ENCODE data around the gene PRDX6.
A peak's percentile ranks its signal among the peaks of the same experiment; 100 is the strongest.

Gene PRDX6

DNA sequence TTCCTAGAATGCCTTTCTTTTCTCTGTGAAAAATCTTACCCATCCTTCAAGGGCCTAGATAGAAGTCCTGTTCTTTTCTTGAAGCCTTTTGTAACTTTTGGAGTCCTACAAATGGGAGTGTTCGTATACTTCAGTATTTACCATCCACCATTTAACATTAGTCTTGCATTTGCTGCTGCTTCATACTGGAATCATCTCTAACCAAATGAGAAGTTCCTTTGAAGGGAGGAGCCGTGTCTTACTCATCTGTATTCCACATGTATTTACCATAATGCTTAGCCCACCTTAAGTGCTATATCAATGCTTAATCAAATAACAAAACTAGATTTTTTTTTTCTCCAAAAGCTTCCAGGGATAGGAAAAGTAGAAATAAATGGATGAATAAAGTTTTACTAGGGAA lies 7.1 kb downstream of the PRDX6 start:
- TF ChIP-seq, protein P1, sequence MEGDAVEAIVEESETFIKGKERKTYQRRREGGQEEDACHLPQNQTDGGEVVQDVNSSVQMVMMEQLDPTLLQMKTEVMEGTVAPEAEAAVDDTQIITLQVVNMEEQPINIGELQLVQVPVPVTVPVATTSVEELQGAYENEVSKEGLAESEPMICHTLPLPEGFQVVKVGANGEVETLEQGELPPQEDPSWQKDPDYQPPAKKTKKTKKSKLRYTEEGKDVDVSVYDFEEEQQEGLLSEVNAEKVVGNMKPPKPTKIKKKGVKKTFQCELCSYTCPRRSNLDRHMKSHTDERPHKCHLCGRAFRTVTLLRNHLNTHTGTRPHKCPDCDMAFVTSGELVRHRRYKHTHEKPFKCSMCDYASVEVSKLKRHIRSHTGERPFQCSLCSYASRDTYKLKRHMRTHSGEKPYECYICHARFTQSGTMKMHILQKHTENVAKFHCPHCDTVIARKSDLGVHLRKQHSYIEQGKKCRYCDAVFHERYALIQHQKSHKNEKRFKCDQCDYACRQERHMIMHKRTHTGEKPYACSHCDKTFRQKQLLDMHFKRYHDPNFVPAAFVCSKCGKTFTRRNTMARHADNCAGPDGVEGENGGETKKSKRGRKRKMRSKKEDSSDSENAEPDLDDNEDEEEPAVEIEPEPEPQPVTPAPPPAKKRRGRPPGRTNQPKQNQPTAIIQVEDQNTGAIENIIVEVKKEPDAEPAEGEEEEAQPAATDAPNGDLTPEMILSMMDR (conservative IDR thresholded peaks at IDR 0.05; ENCODE audit: low read length) = no peak
- TF ChIP-seq EZH2phosphoT487 (IDR thresholded peaks at IDR 0.05; ENCODE audit: borderline replicate concordance) = no peak
- no peaks in the 10 kb centered on the region for H3K9me2 ChIP-seq (replicated peaks; ENCODE audit: low read depth, low read length)
- no peak overlapping the region for H3K4me3 ChIP-seq (ENCODE audit: low read length, poor library complexity, severe bottlenecking)
- H2AFZ ChIP-seq (ENCODE audit: low read length) = no peak overlapping the region
- H3K4me1 ChIP-seq (ENCODE audit: insufficient read depth, low read length, poor library complexity, severe bottlenecking) = peaks cover 32% of the 10 kb centered on the region
- no peaks in the 10 kb centered on the region for H3K27me3 ChIP-seq (ENCODE audit: insufficient read depth, low read length, poor library complexity, severe bottlenecking)
- H3K79me2 ChIP-seq (ENCODE audit: insufficient read depth, low read length) = peaks cover 30% of the 10 kb centered on the region
- peaks cover 15% of the 10 kb centered on the region for H4K20me1 ChIP-seq (ENCODE audit: insufficient read depth, low read length, poor library complexity, severe bottlenecking)
- peak overlapping the region; percentile 10 for H3K4me2 ChIP-seq (ENCODE audit: low read depth, low read length, poor library complexity, severe bottlenecking)
- no peaks in the 10 kb centered on the region for H3F3A ChIP-seq (ENCODE audit: low read depth)
- no peaks in the 10 kb centered on the region for H3K9me3 ChIP-seq (ENCODE audit: insufficient read depth, low read depth, low read length)
- H3K9ac ChIP-seq (ENCODE audit: low read depth, low read length, poor library complexity, severe bottlenecking) = no peak overlapping the region
- H3K36me3 ChIP-seq (ENCODE audit: insufficient read depth, low read length) = peaks cover 74% of the 10 kb centered on the region

DNA sequence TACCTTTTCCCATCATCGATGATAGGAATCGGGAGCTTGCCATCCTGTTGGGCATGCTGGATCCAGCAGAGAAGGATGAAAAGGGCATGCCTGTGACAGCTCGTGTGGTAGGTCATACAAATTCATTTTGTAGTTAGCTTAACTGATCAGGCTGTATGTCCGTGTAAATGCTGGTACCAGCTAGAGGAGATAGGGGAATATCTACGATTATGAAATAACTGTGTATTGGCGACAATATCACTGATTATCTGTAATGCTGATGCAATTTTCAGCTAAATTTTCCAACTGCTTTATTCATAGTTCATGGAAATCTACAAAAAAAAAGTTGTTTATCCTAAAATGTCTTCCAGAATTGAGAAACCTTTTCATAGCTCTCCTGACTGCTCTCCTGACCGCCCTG lies 8.3 kb downstream of the PRDX6 start:
- H4K20me1 ChIP-seq (ENCODE audit: insufficient read depth, low read length, poor library complexity, severe bottlenecking) = peaks cover 4% of the 10 kb centered on the region
- peaks cover 19% of the 10 kb centered on the region for H3K79me2 ChIP-seq (ENCODE audit: insufficient read depth, low read length)
- no peaks in the 10 kb centered on the region for H3F3A ChIP-seq (ENCODE audit: low read depth)
- H3K4me1 ChIP-seq (ENCODE audit: insufficient read depth, low read length, poor library complexity, severe bottlenecking) = peaks cover 20% of the 10 kb centered on the region
- H3K9me3 ChIP-seq (ENCODE audit: insufficient read depth, low read depth, low read length) = no peaks in the 10 kb centered on the region
- no peak overlapping the region for H3K4me3 ChIP-seq (ENCODE audit: low read length, poor library complexity, severe bottlenecking)
- no peak overlapping the region for H3K9ac ChIP-seq (ENCODE audit: low read depth, low read length, poor library complexity, severe bottlenecking)
- H3K9me2 ChIP-seq (replicated peaks; ENCODE audit: low read depth, low read length) = no peaks in the 10 kb centered on the region
- TF ChIP-seq, protein P1 (conservative IDR thresholded peaks at IDR 0.05; ENCODE audit: low read length) = no peak
- no peak for TF ChIP-seq EZH2phosphoT487 (IDR thresholded peaks at IDR 0.05; ENCODE audit: borderline replicate concordance)
- H3K36me3 ChIP-seq (ENCODE audit: insufficient read depth, low read length) = peaks cover 76% of the 10 kb centered on the region
- H2AFZ ChIP-seq (ENCODE audit: low read length) = no peak overlapping the region
- H3K27me3 ChIP-seq (ENCODE audit: insufficient read depth, low read length, poor library complexity, severe bottlenecking) = no peaks in the 10 kb centered on the region
- H3K4me2 ChIP-seq (ENCODE audit: low read depth, low read length, poor library complexity, severe bottlenecking) = no peak overlapping the region

DNA sequence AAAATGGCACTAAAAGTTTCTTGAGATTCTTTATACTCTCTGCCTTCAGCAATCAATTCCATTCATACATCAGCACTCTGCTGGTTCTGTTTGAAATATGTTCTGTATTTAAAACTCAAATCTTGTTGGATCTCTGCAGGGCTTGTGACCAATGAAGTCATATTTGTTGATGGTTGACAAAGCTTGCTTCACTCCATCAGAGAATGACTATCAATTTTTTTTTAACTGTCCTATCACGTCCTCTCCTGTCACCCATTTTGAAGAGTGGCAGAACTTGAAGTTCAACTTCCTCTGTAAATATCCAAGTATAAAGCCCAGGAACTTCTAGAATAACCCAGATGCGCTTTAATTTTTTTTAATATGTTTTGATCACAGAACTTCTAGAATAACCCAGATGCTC lies 10.9 kb downstream of the PRDX6 start:
- Histone ChIP-seq H4K20me1 (ENCODE audit: insufficient read depth, low read length, poor library complexity, severe bottlenecking) (no peaks in the 10 kb centered on the region), H3K4me3 (ENCODE audit: low read length, poor library complexity, severe bottlenecking) (no peak overlapping the region), H3K79me2 (ENCODE audit: insufficient read depth, low read length) (no peaks in the 10 kb centered on the region), H3K9me2 (replicated peaks; ENCODE audit: low read depth, low read length) (no peaks in the 10 kb centered on the region), H2AFZ (ENCODE audit: low read length) (no peak overlapping the region), H3F3A (ENCODE audit: low read depth) (no peaks in the 10 kb centered on the region), H3K4me2 (ENCODE audit: low read depth, low read length, poor library complexity, severe bottlenecking) (no peak overlapping the region), H3K36me3 (ENCODE audit: insufficient read depth, low read length) (peaks cover 54% of the 10 kb centered on the region), H3K9ac (ENCODE audit: low read depth, low read length, poor library complexity, severe bottlenecking) (no peak overlapping the region), H3K4me1 (ENCODE audit: insufficient read depth, low read length, poor library complexity, severe bottlenecking) (no peaks in the 10 kb centered on the region), H3K27me3 (ENCODE audit: insufficient read depth, low read length, poor library complexity, severe bottlenecking) (no peaks in the 10 kb centered on the region), H3K9me3 (ENCODE audit: insufficient read depth, low read depth, low read length) (no peaks in the 10 kb centered on the region)
- TF ChIP-seq, protein P1 (conservative IDR thresholded peaks at IDR 0.05; ENCODE audit: low read length) = no peak
- no peak for TF ChIP-seq EZH2phosphoT487 (IDR thresholded peaks at IDR 0.05; ENCODE audit: borderline replicate concordance)

Measured in Loucy (cell line).